GM12891 (cell line): Measurements from ENCODE around the gene PDLIM4.

Experiments
- DNase-seq: peaks from one replicate; pipeline ENCODE4 v3.0.0; 2011; ENCODE audit warnings: low spot score; ENCODE audit not compliant: insufficient read length
- FAIRE-seq: peaks from 2 replicates; lab custom pipeline; 2011; peaks lifted over from hg19 to GRCh38; lab: Jason Lieb, UNC
- PAX5 ChIP-seq: IDR thresholded peaks from 2 replicates; pipeline ENCODE4 v1.6.1; 2011; ENCODE audit warnings: low read length, moderate library complexity, mild to moderate bottlenecking; ENCODE audit not compliant: insufficient read depth, severe bottlenecking
- POLR2A ChIP-seq: IDR thresholded peaks from 2 replicates; pipeline ENCODE4 v1.6.1; 2011; ENCODE audit warnings: low read depth, low read length, control low read depth
- POLR2AphosphoS5 ChIP-seq: IDR thresholded peaks from 2 replicates; pipeline ENCODE4 v1.6.1; 2011; ENCODE audit warnings: low read depth, low read length, control low read depth
- POU2F2 ChIP-seq: IDR thresholded peaks from 2 replicates; pipeline ENCODE4 v1.6.1; 2011; ENCODE audit warnings: low read depth, mild to moderate bottlenecking, control low read depth, low read length, moderate library complexity
- SPI1 ChIP-seq: IDR thresholded peaks from 2 replicates; pipeline ENCODE4 v1.6.1; 2011; ENCODE audit warnings: low read depth, low read length, control low read depth
- TAF1 ChIP-seq: IDR thresholded peaks from 2 replicates; pipeline ENCODE4 v1.6.1; 2011; ENCODE audit warnings: low read depth, low read length, control low read depth

PDLIM4 gene

DNA sequence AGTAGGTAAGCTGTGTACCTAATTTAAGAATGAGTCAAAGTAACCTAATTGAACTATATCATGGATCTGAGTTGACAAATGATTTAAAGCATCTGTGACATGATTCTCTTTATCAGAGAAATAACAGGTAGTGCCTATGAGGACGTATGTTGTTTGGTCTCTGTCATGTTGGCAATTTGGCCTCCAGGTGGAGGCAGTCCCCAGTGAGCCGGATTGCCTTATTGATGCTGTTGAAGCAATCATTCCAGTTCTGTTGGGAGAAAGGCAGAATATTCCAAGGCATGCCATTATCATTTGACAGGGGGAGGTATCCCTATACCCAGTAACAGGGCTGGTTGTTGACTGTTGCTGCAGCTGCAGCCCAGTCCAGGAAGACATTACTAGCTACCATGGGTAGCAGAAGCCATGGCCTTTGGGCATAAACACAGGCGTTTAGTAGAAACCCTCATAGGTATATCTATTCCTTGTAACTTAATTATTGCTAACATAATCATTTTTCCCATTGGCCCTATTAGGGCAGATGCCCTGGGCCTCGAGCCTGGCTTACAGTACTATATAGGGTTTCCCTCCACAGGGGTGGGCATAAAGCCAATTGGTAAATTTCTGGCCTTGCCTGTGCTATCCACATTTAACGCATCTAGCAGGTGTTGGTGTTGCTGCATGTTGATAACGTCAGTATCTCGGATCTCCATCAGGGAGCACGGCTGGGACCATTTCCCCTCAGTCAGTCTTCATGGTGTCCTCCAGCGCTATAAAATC, 24.5 kb downstream of the PDLIM4 start:
- no peak for FAIRE-seq
- TF ChIP-seq POLR2AphosphoS5 (no peak), TAF1 (no peak), POU2F2 (no peak), PAX5 (no peak), SPI1 (no peak), POLR2A (no peak)
- no peak for DNase-seq

DNA sequence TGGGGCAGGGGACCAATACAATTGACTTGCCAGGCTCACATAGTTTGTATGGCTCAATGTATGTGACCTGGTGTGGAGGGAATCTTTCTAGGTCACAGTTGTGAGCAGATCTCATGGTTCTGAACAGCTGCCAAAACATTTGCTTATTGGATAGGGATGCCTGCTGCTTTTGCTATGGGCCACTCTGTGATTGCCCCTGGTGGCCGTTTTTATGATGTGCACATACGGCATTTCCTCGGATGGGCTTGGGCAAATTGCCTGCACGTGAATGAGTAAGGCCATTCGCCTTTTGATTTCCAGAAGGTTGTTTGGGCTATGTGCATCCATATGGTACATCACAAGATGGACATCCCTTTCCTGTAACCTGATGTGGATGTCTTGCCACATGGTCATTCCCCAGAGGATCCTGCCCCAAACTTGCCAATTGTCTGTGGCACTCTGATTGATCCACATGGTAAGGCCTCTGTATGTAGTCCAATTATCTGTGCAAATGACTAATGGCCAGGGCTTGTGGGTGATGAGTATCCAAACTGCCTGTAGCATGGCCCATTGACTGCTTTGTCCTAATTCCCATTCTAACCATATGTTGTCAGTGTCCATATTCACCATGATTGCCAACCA, 26.0 kb downstream of the PDLIM4 start:
- DNase-seq (no peak), FAIRE-seq (no peak)
- TF ChIP-seq PAX5 (no peak), POLR2A (no peak), SPI1 (no peak), TAF1 (no peak), POLR2AphosphoS5 (no peak)

DNA sequence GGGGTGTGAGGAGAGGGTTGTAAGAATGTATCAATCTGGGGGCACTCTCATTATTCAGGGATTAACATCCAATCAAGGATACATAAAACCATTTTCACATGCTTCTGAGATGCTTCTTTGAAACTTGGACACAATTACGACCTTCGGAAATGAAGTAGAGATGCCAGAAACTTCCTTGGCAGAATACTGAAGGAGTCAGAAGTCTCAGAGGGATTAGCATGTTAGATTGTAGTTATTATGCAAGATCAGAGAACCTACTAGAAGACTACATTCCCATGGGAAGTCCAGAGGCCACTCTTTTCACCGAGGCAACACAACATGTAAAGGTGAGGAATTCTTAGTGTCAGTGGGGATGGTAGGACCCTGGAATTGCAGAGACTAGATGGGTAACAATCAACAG, 31.6 kb downstream of the PDLIM4 start:
- TF ChIP-seq TAF1 (no peak), POLR2AphosphoS5 (no peak), POU2F2 (no peak), PAX5 (no peak), SPI1 (no peak), POLR2A (no peak)
- no peak for DNase-seq
- no peak for FAIRE-seq

DNA sequence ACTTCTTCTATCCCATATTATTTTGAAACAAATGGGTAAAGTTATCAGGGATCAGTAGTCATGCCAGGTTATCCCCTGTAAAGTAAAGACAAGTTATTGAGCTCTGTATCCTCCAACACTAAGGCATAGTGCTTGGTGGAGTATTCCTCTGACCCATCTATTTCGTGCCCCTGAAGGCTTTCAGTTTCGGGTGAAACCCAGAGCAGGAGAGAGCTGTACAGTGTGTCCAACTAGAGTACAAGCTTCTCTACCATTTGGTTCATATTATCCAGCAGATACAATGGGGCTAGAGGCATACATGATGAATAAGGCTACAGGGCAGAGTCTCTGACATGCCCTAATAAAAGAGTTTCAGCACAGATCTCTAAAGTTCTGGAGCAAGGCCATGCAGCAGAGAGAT, 33.5 kb downstream of the PDLIM4 start:
- no peak for TF ChIP-seq PAX5
- TF ChIP-seq SPI1 = no peak
- no peak for TF ChIP-seq POLR2A
- no peak for TF ChIP-seq POU2F2
- TF ChIP-seq TAF1 = no peak
- no peak for TF ChIP-seq POLR2AphosphoS5
- FAIRE-seq = no peak

DNA sequence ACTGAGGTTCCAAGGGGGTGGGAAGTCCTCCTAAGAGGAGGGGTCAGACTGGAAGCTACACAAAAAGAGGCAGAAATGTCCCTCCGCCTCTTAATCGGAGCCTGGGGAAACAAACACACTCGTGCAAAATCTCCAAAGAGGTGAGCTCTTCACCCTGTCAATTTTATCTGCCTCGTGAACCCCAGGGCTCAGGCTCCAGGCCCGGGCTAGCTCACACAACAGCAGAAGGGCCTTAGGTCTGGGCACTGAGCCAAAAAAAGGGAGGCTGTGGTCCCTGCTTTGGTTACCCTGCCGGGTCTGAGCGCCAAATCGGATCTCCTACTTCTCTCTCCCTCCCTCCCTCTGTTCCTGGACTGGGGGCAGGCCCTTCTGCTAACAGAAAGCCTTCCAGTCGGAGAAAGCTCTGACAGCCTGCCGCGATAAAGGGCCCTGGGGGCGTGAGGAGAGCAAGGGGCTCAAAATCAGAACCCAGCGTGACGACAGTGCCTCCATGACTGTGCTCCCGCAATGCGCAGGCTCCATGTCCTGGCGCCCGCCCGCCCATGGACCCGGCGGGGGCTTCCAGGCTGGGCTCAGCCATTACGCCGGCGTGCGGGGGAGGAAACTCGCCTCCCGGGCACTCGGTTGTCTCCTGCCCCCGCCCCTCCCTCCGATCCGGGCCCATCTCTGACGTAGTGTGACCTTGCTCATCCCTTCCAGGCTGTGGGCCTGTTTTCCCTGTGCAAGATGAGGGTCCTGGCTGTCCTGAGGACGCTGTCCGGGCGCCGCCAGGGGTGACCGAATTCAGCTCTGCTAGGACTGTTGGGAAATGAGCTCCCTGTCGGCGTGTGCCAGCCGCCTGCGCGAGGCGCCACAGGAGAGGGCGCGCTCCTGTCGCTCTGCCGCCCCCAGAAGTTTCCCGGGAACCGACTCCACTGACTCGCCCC, 35.8 kb downstream of the PDLIM4 start:
- FAIRE-seq (no peak), DNase-seq (peak; percentile 46)
- TF ChIP-seq TAF1 = no peak
- TF ChIP-seq SPI1 = no peak
- TF ChIP-seq PAX5 = no peak
- no peak; the same call in 1 of the 2 replicates for TF ChIP-seq POLR2A
- TF ChIP-seq POLR2AphosphoS5 = no peak
- TF ChIP-seq POU2F2 = no peak

More for the DNA sequence above, 33.5 kb downstream of the PDLIM4 start:
- no peak for DNase-seq

DNA sequence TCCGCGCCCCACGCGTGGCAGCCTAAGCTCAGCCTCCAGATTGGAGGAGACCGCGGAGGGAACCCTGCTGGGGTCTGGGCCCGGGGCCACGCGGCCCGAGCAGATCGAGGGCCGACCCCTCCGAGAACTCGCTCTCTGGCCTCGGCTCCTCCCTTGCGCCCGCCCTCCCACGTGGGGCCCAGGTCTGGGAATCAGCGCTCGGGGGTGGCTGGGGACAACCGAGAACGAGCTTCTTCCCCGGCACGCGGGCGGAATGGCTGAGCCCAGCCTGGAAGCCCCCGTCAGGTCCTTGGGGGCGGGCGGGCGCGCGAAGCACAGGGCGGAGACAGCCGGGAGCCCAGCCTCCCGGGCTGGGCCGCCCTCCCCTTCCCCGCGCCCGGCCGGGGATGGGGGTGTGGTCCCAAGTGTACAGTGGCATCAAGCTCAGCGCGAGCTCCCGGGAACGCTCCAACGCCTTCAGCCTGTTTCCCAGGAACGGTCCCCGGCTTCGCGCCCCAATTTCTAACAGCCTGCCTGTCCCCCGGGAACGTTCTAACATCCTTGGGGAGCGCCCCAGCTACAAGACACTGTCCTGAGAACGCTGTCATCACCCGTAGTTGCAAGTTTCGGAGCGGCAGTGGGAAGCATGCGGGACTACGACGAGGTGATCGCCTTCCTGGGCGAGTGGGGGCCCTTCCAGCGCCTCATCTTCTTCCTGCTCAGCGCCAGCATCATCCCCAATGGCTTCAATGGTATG, 36.7 kb downstream of the PDLIM4 start, which contains the start of gene SLC22A4:
SLC22A4 (plus strand) TSS at position 403 of the 736 bp plus-strand sequence; CDS start at position 626, 223 bp downstream.
- no peak for TF ChIP-seq POLR2A
- no peak for TF ChIP-seq POLR2AphosphoS5
- no peak for TF ChIP-seq POU2F2
- TF ChIP-seq SPI1 = no peak
- peak; percentile 72 for FAIRE-seq
- DNase-seq = peak; percentile 82

DNA sequence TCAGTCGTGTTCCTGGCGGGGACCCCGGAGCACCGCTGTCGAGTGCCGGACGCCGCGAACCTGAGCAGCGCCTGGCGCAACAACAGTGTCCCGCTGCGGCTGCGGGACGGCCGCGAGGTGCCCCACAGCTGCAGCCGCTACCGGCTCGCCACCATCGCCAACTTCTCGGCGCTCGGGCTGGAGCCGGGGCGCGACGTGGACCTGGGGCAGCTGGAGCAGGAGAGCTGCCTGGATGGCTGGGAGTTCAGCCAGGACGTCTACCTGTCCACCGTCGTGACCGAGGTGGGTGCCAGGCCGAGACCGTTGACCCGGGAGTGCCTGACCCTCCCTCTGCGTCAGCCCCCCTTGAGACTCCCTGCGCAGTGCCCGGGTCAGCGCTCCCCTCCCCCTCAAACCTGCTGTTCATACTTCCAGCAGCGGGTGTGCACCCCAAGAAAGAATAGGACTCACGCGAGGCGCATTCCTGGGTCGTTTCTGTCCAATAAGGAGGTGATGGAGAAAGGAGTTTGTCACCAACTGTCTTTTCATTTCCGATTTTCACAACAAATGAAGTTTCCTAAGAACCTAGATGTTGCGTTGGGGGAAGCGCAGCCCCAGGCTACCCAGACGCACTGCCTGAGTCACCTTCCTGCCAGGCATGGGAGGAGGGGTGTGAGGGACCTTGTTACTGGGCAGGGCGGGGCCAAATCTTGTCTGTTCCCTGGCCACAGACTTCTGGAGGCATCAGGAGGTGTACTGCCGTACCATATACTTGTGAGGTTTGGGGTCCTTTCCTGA, 37.4 kb downstream of the PDLIM4 start:
- FAIRE-seq (no peak), DNase-seq (no peak)
- TF ChIP-seq TAF1 (no peak), POLR2AphosphoS5 (no peak), SPI1 (no peak), POU2F2 (no peak), POLR2A (no peak), PAX5 (no peak)

DNA sequence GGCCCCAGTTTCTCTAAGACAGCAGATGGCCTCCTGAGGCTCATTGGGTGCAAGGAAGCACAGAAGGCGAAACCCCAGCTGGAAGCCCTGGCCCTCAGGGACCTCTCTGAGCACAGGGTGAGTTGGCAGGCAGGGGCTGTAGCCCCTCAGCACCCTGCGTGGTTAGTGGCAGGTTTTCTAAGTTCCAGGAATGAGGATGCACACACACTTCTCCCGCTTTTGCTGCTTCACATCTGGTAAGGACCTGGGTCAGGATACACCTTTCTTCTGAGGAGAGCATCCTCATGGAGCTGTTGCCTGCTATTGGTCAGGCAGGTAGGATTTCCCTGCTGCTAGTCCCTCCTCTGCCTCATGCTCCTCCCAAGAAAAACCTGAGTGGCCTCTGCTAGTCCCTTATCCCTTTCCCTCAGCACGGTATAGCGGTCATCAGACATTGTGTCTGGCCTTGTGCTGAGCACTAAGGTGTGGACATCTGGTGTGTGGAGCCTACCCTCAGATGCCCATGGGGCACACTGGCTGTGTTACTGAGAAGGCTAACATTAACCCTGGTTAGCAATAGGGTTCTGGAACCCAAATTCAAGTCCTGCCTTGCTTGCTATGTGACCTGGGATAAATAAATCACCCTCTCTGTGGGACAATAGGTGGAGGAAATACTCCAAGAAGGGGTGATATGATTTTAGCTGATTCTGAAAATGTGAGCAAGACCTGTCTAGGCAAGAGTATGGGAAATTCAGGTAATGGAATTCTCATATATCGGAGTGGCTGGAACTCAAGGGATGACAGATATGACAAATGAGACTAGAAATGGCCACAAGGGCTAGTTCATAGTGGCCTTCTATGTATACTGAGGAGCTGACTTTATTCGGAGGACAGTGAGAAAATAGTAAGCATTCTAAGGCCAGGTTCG, 38.3 kb downstream of the PDLIM4 start:
- FAIRE-seq = no peak
- DNase-seq = no peak

More for the DNA sequence above, 38.3 kb downstream of the PDLIM4 start:
- TF ChIP-seq TAF1 (no peak), SPI1 (no peak), POU2F2 (no peak), POLR2A (no peak), POLR2AphosphoS5 (no peak), PAX5 (no peak)
